Anterior cingulate cortex (tissue), 58 donors: ENCODE data around the gene VTI1A.
"Not testable (repeated sequence)": the region's sequence is repeated elsewhere in the genome, so short reads cannot be mapped to it uniquely, and the experiment has no call there.

ENCODE experiments used
- DNase-seq, 58 donors: peaks; one replicate each; lab custom pipeline; 2025; lab: John Stamatoyannopoulos, UW

Gene VTI1A

GRCh38 chr10:112838784-112839481, 391.9 kb downstream of the VTI1A start:
- no peak for DNase-seq

GRCh38 chr10:112839928-112840654, 393.1 kb downstream of the VTI1A start:
- no peak for DNase-seq

GRCh38 chr10:112841549-112841948, 394.5 kb downstream of the VTI1A start:
- no peak for DNase-seq

DNA sequence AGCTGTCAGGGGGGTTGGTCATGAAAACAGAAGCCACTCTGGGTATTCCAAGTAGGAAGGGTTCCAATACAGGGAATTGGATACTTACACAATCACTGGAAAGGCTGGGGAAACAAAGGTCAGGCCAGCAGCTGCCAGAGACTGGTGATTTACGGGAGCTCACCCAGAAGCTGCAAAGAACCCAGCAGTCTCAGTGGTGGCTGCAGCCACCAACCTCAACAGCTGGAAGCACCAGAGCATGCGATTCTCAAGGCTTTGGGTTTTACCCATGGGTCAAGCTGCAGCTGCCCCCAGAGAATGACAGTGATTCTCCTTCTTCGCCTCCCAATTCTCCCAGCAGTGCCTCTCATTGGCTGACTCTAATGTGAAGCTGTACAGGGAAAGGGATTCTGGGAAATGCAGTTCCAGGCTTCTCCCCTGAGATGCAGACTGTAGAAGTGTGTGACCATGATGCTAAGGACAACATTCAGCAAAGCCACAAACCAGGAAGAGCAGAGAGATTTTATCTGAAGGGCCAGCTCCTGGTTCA, 395.9 kb downstream of the VTI1A start:
- DNase-seq, result peak in 2 of 58 donors; percentile 2 to 4

DNA sequence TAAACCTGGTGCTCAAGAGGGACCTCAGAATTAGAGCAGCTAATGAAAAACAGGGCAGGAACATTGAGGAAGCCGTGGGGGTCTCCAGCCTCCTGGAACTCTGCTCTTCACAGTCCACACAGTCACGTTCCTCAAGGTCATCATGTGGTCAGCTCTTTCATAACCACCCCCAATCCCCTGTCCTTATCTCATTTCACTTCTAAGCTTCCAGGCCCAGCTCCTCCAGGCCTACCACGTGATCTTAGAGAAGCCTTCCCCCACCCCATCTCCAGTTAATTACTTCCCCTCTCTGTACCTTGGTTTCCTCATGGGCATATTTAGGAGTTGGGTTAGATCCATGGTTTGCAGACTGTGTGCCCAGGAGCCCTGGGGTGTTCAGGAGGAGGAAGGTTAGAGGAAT, 396.6 kb downstream of the VTI1A start:
- DNase-seq, result no peak

DNA sequence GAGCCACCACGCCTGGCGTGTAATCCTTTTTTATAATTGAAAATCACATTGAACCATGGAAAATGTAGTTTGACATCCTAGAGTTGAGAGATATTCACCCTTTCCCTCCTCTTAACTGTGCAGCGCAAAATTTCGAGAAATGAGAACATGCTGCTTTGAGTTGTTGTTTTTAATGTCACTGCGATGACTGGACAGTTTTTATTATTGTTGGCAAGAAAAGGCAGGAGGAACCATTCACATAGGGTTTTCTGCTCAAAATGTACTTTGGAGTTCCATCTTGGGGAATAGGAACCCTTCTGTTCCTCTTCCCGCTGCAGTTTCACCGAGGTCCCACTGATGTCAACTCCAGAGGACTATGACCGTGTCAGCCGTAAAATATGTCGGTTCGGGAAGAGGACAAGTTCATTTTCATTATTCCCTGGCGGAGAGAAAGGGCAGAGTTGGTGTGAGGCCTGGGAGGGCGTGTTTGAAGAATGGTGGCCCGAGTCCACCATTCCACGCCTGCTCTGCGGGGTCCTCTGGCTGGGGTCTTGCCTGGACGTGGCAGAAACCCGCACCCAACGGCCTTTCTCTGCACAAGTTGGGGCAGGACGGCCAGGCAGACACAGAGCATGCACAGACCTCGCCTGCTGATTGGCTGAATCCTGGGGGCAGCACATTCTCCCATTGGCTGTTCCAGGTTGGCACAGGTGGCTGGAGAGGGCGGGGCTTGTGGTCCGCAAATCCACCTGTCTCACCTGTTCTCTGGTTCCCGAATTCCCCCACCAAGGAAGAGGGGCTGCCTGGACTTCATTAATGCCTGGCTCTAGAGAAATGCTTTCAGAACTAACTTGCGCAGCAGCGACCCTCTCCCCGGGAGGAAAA, 397.9 kb downstream of the VTI1A start:
- DNase-seq, result no peak

GRCh38 chr10:112847778-112848177, 400.8 kb downstream of the VTI1A start:
- DNase-seq, result no peak

GRCh38 chr10:112848228-112848627, 401.2 kb downstream of the VTI1A start:
- no peak for DNase-seq

DNA sequence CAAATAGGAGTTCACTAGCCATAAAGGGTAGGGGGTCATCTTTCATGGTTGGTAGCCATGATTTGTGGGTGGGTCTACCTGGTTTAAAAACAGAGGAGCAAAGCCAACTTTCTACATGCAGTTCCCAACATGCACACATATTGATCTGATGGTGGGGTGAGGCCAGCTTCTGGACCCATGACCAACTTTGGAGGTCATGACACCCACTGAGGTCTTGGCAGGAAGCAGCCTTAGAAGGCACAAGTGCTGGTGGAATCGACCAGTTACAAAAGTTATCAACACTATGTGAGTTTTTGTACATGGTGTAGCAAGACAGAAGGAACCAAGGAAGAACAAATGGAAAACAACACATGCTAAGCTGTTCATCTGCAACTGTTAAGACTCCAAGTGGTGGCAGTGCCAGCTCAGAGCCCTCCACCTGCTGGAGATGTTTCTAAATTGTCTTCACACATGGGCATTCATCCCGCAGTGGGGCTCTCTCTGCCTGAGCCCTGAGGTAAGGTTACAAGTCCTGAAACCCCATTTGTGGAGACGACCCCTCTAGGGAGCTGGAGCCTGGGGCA, 401.9 kb downstream of the VTI1A start:
- no peak for DNase-seq

DNA sequence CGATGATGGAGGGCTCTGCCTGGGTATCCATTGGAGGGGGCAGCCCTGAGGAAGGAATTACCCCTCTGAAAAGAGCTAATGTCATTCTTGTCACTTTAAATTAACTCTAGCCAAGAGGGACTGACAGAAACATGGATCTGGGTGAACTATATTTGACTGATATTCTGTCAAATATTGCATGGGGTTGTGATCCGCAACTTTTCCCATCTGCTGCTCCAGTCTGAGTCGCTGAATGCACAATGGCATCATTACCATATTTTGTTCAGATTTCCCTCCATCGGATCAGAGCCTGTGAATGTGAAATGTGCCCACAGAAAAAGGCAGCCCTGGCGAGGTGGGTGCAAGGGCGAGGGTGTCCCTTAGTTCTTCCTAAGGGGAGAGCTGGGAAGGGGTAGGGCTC, 402.5 kb downstream of the VTI1A start:
- DNase-seq, result no peak

DNA sequence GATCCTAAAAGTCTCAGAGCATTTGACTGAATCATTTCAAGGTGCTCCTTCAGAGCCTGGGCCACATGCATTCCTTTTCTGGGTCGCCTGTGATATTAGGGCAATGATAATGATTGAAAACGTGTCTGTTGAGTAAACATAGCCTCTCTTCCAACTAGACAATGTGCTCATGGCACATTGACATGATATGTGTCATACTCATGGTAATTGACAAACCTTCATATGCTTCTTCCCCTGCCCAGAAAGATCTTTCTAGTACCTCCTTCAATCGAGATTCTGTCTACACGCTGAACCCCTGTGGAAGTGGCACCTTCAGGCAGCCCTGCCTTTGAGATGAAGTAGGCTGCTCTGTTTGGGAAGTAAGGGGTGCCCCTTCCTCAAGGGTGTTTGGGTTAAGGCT, 404.2 kb downstream of the VTI1A start:
- DNase-seq, result no peak

- no peak for DNase-seq
Measured at GRCh38 chr10:112851588-112852211, 404.7 kb downstream of the VTI1A start.

- peak in 18 of 58 donors; percentile 3 to 57 (median 12) for DNase-seq
Measured at GRCh38 chr10:112852306-112852705, 405.3 kb downstream of the VTI1A start.

- no peak for DNase-seq
Measured at GRCh38 chr10:112855134-112855533, 408.1 kb downstream of the VTI1A start.

DNA sequence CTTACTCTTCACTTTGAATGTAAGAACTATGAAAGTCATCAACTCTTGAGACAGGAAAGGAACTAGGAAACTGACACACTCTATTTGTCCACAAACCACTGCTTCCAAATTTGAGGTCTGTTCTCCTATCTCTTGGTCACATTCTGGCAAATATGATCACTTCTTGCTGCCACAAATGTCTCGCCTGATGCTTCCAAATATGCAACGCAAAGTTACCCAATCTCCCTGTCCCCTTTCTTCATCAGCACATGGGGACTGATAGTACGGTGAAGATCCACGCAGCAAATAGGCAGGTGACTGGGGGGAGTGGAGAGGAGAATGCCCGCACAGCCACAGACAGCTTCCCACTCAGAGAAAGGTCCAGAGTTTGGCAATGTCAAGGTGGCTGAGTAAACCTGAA, 410.5 kb downstream of the VTI1A start:
- DNase-seq, result no peak

DNA sequence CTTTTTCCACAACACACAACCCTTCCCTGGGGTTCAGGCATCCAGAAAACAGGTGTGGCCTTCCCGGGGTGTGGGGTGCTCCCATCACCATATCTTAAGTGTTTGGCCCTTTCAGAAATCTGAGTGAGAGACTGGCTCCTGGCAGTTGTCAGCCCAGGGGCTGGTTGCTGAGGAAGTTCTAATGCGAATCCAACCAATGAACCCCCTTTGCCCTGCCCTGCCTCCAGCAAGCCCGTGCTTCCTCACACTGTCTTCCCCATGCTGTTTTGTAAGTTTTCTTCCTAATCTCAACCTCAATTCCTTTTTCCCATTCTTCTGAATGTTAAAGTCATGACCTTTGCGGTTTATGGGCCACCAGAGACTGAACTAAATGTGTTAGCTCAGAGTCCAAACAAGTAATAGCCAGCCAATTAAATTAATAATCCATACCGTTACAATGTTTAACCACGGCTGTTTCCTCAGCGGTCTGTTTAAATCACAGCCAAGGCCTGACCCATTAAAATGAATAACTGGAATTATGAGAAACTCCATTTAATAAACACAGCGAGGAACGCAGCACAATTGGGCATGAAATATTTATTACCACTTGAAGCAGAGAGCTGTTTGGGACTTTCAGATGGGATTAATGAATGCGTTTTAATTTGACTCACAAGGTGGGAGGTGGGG, 412.1 kb downstream of the VTI1A start:
- no peak for DNase-seq

DNA sequence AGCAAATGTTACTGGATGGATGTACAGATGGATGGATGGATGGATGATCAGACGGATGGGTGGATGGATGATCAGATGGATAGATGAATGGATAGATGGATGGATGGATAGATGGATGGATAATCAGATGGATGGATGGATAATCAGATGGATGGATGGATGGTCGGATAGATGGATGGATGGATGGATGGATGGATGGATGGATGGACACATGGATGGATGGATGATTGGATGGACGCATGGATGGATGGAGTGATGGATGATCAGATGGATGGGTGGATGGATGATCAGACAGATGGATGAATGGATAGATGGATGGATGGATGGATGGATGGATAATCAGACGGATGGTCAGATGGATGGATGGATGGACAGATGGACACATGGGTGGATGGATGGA, 412.8 kb downstream of the VTI1A start:
- DNase-seq, result no peak

DNA sequence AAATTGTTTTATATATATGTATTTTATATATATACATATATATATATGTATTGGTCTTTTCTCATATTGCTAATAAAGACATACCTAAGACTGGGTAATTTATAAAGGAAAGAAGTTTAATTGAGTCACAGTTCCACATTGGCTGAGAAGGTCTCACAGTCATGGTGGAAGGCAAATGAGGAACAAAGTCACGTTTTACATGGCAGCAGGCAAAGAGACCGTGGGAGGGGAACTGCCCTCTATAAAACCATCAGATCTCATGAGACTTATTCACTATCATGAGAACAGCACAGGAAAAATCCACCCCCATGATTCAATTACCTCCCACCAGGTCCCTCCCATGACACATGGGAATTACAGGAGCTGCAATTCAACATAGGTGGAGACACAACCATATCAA, 416.4 kb downstream of the VTI1A start:
- not testable (repeated sequence) for DNase-seq
